CD4-positive, alpha-beta T cell (primary cell): Measurements from ENCODE around the gene PACSIN2. TPM values are rescaled to one million over a fixed set of nuclear protein-coding genes. Genes with fewer than 3 reads are reported as not detected.

Experiments
- ATAC-seq: fragments of 200-7000 bp; cut with Tn5 transposase; one replicate; pipeline ENCODE4 v1.10.0; 2022; ENCODE audit warnings: mild to moderate bottlenecking; ENCODE audit not compliant: poor library complexity
- CTCF ChIA-PET: fragments of 350-600 bp; sonication (Branson Sonifier 250); formaldehyde crosslinking; loops from one replicate; lab custom pipeline; 2021; ENCODE audit warnings: antibody characterized with exemption, inconsistent platforms; lab: Charles Lee
- POLR2A ChIA-PET: fragments of 350-600 bp; sonication (Branson Sonifier 250); formaldehyde crosslinking; loops from one replicate; lab custom pipeline; 2021; ENCODE audit warnings: antibody characterized with exemption, inconsistent platforms; lab: Charles Lee
- DNase-seq, 14 experiments: peaks; one replicate each; pipeline ENCODE4 v3.0.0-alpha.2; 2013 to 2020; ENCODE audit warnings: mixed read lengths in 2 of 14
- H3K27ac ChIP-seq, 2 donors: one replicate each; pipeline versions ENCODE4 v1.5.1 to v1.7.0; 2013; ENCODE audit warnings: low read length in 2 of 2, low read depth in 1 of 2, mild to moderate bottlenecking in 1 of 2
- H3K27me3 ChIP-seq, 2 experiments: 1 replicate in 1 of 2; 2 replicates in 1 of 2; pipeline versions ENCODE4 v1.6.1 to v1.7.0; 2013; ENCODE audit warnings: low read length in 2 of 2, control low read depth in 1 of 2, mild to moderate bottlenecking in 1 of 2, moderate library complexity in 1 of 2; ENCODE audit not compliant: insufficient read depth in 2 of 2, control insufficient read depth in 1 of 2
- H3K36me3 ChIP-seq: one replicate; pipeline ENCODE4 v1.6.1; 2013; ENCODE audit warnings: low read length, control low read depth; ENCODE audit not compliant: insufficient read depth
- H3K4me1 ChIP-seq: one replicate; pipeline ENCODE4 v1.6.1; 2013; ENCODE audit warnings: low read length, control low read depth; ENCODE audit not compliant: insufficient read depth
- H3K4me3 ChIP-seq: one replicate; pipeline ENCODE4 v1.5.1; 2013; ENCODE audit warnings: mild to moderate bottlenecking, low read length, moderate library complexity
- H3K9me3 ChIP-seq, 2 experiments: 1 replicate in 1 of 2; 2 replicates in 1 of 2; pipeline versions ENCODE4 v1.6.1 to v1.7.0; 2013; ENCODE audit warnings: low read length in 2 of 2, mild to moderate bottlenecking in 2 of 2, control low read depth in 1 of 2, moderate library complexity in 1 of 2; ENCODE audit not compliant: control insufficient read depth in 1 of 2, insufficient read depth in 1 of 2
- H3K27ac Mint-ChIP-seq: one replicate; pipeline ENCODE4 v1.8.0; 2020; ENCODE audit warnings: mixed read lengths
- H3K27me3 Mint-ChIP-seq: one replicate; pipeline ENCODE4 v1.8.0; 2021; ENCODE audit warnings: mixed read lengths
- H3K36me3 Mint-ChIP-seq: one replicate; pipeline ENCODE4 v1.8.0; 2021; ENCODE audit warnings: low read depth, mixed read lengths
- H3K4me1 Mint-ChIP-seq: one replicate; pipeline ENCODE4 v1.8.0; 2021; ENCODE audit warnings: low read depth, mixed read lengths
- H3K4me3 Mint-ChIP-seq: one replicate; pipeline ENCODE4 v1.8.0; 2020; ENCODE audit warnings: mild to moderate bottlenecking, mixed read lengths
- H3K9me3 Mint-ChIP-seq: one replicate; pipeline ENCODE4 v1.8.0; 2020; ENCODE audit warnings: mixed read lengths
- CTCF ChIP-seq: fragments of 200-600 bp; IDR thresholded peaks from one replicate; pipeline ENCODE4 v1.8.0; 2022; ENCODE audit warnings: antibody characterized with exemption, mild to moderate bottlenecking
- intact Hi-C, 2 experiments: fragments of 100-400 bp; cut with DNase I in 1 of 2; cut with micrococcal nuclease in 1 of 2; formaldehyde crosslinking; loops; one replicate each; pipeline versions ENCODE4 v1.15.1 to v1.9.0; 2023 to 2025; cut with DNase I, micrococcal nuclease
- total RNA-seq, 174 experiments: library from RNA in 2 of 174; stranded (reverse) in 2 of 174; gene quantifications; one replicate each; pipeline ENCODE4 v1.2.3 and lab custom pipeline; 2021 to 2026

PACSIN2 gene
- total RNA-seq, 2 experiments from 2014 or later = 23.3 to 25.5 TPM

- CTCF ChIA-PET = no interaction called here
- no peaks in the 10 kb centered on the region for H3K9me3 ChIP-seq
- H3K4me1 Mint-ChIP-seq = peaks cover 37% of the 10 kb centered on the region
- H3K27ac Mint-ChIP-seq = no peak overlapping the region
- no peak overlapping the region for H3K4me3 ChIP-seq
- no peak for TF ChIP-seq CTCF
- H3K4me3 Mint-ChIP-seq = no peak overlapping the region
- no peaks in the 10 kb centered on the region for H3K36me3 ChIP-seq
- intact Hi-C loops = no loop called here
- no peaks in the 10 kb centered on the region for H3K27me3 ChIP-seq
- POLR2A ChIA-PET = no interaction called here
- peaks cover 4% of the 10 kb centered on the region for H3K4me1 ChIP-seq
- H3K27ac ChIP-seq = no peak overlapping the region
- ATAC-seq (no peak), DNase-seq (no peak)
- no peaks in the 10 kb centered on the region for H3K27me3 Mint-ChIP-seq
- no peaks in the 10 kb centered on the region for H3K36me3 Mint-ChIP-seq
- no peaks in the 10 kb centered on the region for H3K9me3 Mint-ChIP-seq
Observed at GRCh38 chr22:42979606-42980005, 35.3 kb downstream of the PACSIN2 start.

GRCh38 chr22:42978453-42979103, 36.4 kb downstream of the PACSIN2 start:
- H3K4me3 ChIP-seq = no peak overlapping the region
- peak overlapping the region; percentile 29 for H3K27ac Mint-ChIP-seq
- H3K36me3 ChIP-seq = no peaks in the 10 kb centered on the region
- H3K4me1 ChIP-seq = peaks cover 5% of the 10 kb centered on the region
- DNase-seq (no peak), ATAC-seq (no peak)
- CTCF ChIA-PET = no interaction called here
- H3K27me3 ChIP-seq = no peaks in the 10 kb centered on the region
- no peak overlapping the region for H3K27ac ChIP-seq
- no peaks in the 10 kb centered on the region for H3K36me3 Mint-ChIP-seq
- no peaks in the 10 kb centered on the region for H3K27me3 Mint-ChIP-seq
- no peaks in the 10 kb centered on the region for H3K9me3 ChIP-seq
- no peak for TF ChIP-seq CTCF
- no peaks in the 10 kb centered on the region for H3K9me3 Mint-ChIP-seq
- intact Hi-C loops = no loop called here
- H3K4me3 Mint-ChIP-seq = no peak overlapping the region
- POLR2A ChIA-PET = interaction anchor here (0.7 kb wide), 1 partner anchor 17 kb away, joined by 3 read pairs; no protein-coding TSS in a partner anchor
- H3K4me1 Mint-ChIP-seq = peaks cover 39% of the 10 kb centered on the region

GRCh38 chr22:42977569-42977968, 37.4 kb downstream of the PACSIN2 start:
- Mint-ChIP-seq H3K4me3 (no peak overlapping the region), H3K36me3 (no peaks in the 10 kb centered on the region), H3K4me1 (peaks cover 39% of the 10 kb centered on the region), H3K27ac (no peak overlapping the region), H3K9me3 (no peaks in the 10 kb centered on the region), H3K27me3 (no peaks in the 10 kb centered on the region)
- ATAC-seq (no peak), DNase-seq (peak in 2 of 14 experiments; percentile 54 to 61)
- Histone ChIP-seq H3K9me3 (no peaks in the 10 kb centered on the region), H3K27me3 (no peaks in the 10 kb centered on the region), H3K27ac (no peak overlapping the region), H3K4me3 (no peak overlapping the region), H3K36me3 (no peaks in the 10 kb centered on the region), H3K4me1 (peaks cover 8% of the 10 kb centered on the region)
- ChIA-PET CTCF (no interaction called here), POLR2A (no interaction called here)
- intact Hi-C loops = no loop called here
- TF ChIP-seq CTCF = no peak
